Measurements from ENCODE around the gene NECAB3.
A peak's percentile ranks its signal among the peaks of the same experiment; 100 is the strongest.
"Not testable (repeated sequence)": the region's sequence is repeated elsewhere in the genome, so short reads cannot be mapped to it uniquely, and the experiment has no call there.

NECAB3 gene

DNA sequence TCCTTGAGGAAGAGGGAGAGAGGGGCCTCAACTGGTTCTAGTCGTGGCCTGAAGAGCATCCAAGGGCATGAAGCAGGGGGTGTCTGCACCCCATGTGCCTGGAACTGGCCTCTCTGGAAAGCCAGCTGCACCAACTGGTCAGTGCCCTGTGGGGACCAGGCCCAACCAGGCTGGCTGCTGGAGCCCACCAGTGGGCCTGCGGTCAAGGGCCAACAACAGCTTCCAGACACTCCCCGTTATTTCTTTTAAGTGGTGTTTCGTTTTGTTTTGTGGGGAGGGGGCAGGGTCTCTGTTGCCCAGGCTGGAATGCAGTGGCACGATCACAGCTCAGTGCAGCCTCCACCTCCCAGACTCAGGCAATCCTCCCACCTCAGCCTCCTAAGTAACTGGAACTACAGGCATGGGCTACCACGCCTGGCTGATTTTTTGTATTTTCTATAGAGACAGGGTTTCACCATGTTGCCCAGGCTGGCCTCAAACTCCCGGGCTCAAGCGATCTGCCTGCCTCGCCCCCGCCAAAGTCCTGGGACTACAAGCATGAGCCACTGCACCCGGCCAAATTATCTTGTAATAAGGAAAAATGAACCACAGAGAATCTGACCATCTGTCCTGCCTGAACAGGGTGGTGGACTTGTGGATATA, 24.0 kb downstream of the NECAB3 start:
- no peak for DNase-seq (ENCODE audit: low spot score)

DNA sequence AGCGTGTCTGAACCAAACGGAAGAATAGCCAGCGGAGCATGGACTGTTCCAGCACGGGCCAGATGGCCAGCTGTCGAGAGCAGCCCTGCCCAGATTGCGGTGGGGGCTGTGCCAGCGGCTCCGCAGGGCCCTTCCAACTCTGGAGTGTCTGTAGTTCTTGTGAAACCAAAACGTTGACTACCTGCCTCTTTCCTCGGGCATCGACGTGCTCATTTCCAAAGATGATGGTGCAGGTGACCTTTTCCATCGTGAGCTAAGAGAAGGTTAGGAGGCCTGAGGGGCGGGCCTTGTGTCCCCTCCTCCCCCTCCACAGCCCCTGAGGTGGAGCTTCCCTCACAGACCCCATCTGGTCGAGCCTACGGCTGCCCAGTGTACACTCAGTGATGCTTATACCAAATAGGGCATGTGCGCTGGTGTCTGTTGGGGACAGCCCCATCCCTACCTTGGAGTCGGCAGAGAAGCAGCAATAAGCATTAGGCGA, 25.0 kb downstream of the NECAB3 start:
- no peak for DNase-seq (ENCODE audit: low spot score)

DNA sequence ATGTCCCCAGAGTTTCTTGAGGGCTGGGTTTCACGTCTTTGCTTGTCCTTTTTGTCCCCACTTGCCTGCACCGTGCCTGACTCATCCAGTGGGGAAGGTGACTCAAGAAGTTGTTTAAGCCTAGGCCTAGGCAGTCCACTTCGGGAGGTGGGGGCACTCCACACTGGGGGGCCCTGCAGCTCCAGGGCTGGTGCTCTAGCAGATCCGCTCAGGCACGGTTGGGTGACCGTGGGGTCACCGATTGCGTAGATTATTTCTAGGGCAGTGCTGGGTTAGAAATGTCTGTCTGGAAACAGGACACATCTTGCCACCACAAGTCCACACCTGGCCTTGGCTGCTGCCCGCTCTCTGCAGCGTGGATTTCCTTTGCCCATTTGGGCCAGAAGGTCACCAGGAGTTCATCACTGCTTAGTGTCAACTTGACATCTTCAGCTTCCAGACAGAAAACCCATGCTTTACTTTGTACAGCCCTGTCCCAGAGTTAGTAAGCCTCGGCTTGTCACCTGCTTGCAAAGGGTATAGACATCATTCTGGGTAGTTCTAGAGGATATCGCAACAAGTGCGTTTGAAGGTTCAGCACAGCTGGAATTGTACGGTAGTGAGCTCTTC, 25.7 kb downstream of the NECAB3 start:
- no peak for DNase-seq (ENCODE audit: low spot score)

DNA sequence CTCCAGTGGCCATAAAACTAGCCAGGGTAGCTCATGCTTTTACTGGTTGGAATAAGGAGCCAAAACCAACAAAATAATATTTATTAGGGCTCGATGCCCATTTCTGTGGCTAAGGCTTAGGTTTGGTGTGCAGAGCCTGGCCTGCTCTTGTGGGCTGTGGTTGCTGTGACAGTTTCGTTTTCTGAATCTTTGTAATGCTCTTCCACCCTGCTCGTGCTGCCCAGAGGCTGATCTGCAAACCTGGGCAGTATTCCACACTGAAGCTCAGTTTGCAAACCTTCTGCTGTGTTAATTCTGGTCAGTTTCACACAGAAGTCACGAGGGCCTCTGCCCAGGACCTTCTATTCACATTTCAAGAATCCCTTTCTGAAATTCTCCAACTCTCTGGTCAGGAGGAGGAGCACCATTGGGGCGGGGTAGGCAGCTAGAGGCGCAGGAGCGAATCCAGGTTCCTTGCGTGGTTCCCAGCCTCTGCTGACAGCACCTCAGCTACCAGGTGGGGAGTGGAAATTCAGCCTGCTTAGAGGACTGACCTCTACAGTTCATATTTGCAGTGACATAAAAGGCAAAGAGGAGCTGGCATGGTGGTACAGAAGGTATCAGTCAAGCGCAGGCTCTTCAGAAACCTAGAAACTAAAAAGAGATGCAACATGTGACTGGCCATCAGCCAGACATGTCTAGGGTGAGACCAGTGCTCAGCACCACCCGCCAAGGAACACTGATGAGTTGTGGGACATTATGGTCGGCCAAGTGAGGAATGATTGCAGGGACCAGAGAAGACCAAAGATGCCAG, 26.4 kb downstream of the NECAB3 start:
- no peak for DNase-seq (ENCODE audit: low spot score)

DNA sequence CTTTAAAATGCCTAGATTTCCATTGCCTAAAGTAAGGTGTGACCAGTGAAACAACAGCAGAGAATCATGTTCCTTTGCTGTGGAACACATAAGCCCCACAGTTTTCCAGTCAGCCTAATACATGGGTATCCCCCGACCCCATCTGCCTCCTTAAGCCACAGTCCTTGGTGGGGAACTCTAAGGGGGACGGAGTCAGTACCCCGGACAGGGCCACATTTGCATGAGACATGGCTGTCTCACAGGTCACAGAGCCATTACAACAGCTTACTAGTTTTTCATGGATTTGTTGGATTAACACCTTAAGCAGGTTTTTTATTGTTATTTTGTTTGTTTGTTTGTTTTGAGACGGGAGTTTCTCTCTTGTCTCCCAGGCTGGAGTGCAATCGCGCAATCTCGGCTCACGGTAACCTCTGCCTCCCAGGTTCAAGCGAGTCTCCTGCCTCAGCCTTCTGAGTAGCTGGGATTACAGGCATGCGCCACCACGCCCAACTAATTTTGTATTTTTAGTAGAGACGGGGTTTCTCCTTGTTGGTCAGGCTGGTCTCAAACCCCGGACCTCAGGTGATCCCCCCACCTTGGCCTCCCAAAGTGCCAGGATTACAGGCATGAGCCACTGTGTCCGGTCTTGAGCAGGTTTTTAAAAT, 27.1 kb downstream of the NECAB3 start:
- not testable (repeated sequence) for DNase-seq (ENCODE audit: low spot score)

DNA sequence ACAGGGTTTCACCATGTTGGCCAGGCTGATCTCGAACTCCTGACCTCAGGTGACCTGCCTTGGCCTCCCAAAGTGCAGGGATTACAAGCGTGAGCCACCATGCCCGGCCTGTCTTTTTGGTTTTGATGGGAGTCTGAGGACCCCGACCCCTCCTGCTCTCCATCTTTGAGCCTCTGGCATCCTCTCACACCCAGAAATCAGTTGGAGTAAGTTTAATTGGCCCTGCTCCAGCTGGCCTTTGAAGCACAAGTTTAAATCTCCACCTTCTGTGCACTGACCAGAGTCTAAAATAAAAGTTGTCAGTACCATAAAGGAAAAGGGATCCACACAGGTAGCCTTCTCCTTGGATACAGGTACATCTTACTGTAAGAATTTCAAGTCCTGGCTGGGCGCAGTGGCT, 28.0 kb downstream of the NECAB3 start:
- DNase-seq (ENCODE audit: low spot score), result no peak

DNA sequence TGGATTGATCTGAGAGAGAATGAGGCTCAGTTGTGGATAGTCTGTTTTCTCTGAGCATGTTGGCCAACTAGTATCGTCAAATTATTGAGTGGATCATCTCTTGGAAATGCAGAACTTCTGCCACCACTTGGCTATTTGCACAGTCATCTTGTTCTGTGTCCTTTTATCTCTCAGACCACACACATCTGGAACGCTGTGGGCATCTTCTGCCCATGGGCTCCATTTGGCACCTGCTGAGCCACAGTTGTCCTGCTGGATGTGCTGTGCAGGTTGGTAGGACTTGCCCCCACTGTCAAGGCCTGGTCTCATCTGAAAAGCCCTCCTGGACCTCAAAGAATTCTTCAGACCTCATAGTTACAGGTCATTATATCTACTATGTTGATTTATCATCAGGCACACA, 28.8 kb downstream of the NECAB3 start:
- no peak for DNase-seq (ENCODE audit: low spot score)

DNA sequence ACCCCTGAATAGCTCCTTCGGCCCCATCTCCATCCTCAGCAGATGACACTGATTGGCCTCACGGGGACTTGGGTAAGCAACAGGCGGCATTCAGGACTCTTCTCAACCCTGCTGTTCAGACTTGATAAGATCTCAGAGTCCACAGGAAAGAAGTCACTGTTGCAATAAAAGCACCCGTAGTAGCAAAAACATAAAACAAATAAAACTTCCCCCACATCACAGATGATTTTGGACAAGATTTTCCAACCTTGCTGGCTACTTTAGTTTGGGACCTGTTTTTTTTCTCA, 29.2 kb downstream of the NECAB3 start:
- no peak for DNase-seq (ENCODE audit: low spot score)

DNA sequence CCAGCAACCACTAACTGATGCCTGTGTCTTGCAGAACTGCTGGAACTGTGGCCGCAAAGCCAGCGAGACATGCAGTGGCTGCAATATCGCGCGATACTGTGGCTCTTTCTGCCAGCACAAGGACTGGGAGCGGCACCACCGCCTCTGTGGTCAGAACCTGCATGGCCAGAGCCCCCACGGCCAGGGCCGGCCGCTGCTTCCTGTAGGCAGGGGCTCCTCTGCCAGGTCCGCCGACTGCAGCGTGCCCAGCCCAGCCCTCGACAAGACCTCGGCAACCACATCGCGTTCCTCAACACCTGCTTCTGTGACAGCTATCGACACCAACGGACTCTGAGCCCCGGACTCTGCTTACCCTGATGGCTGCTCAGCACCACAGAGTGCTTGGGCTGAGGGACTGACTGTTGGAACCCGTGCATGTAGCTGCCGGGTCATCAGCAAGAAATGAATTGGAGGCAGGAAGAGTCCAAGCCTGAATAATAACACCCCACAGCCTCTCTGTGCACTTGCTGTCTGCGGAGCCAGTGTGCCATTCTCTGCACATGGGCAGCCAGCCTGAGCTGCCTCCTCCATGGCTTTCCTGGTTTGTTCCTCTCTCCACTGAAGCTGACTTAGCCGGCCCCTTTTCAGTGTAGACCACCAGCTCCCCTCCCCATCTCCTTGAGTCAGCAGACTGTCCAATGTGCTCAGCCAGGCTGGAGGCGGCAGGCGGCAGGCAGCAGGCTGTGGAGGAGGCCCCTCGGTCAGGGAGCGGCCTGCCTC, 29.7 kb downstream of the NECAB3 start:
- no peak for DNase-seq (ENCODE audit: low spot score)

DNA sequence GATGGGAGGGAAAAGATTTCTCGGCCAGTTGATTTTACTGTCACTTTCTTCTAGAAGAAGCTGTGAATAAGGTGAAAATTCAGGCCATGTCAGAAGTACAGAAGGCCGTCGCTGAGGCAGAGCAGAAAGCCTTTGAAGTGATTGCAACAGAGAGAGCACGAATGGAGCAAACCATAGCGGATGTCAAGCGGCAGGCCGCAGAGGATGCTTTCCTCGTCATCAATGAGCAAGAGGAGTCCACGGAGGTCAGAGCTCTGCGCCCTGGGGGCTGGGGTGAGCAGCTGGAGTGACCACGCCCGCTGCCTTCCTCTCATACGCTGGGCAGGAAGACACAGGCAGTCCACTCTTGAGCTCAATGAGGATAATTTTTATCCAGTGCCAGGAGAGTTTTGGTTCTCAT, 33.9 kb downstream of the NECAB3 start:
- no peak for DNase-seq (ENCODE audit: low spot score)

DNA sequence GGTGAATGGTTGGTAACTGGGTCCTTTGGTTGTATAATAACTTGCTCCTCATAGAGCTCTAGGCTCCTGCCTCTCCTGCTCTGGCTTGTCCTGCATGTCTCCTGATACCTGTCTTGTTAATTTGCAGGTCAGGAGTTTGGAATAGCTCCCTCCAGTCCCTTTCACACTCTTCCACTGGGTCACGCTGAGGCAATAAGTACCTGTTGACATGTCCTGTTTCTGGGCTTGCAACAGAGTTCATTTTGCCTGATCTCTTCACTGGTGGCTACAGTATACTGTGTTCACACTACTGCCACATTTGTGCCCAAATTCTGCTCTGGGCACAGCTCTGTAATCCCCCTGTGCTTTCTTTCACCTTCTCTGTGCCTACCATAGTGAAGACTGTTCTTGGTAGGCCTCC, 37.5 kb downstream of the NECAB3 start:
- DNase-seq (ENCODE audit: low spot score), result peak; percentile 16

DNA sequence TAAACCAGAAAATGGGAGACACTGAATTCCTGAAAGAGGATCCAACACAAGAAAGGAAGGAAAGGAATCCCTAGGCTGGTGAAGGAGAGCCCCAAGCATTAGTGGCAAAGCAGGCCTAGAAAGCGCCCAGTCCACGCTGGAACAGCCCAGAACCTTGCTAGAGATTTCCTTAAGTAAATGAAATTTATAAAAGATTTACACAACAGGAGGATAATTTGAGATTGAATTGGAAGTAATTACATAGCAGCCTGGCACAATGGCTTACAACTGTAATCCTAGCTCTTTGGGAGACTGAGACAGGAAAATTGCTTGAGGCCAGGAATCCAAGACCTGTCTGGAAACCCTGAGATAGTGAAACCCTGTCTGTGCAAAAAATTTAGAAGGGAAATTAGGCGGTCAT, 38.9 kb downstream of the NECAB3 start:
- DNase-seq (ENCODE audit: low spot score), result no peak

DNA sequence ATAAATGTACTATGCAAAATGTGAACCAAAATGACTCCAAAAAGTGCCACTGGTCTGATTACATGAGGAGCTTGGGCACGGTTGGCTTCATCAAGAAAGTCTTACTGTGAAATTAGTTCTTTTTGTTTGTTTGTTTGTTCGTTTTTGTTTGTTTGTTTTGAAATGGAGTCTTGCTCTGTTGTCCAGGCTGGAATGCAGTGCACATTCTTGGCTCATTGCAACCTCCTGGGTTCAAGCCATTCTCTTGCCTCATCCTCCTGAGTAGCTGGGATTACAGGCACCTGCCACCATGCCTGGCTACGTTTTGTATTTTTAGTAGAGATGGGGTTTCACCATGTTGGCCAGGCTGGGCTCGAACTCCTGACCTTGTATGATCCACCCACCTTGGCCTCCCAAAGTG, 42.3 kb downstream of the NECAB3 start:
- not testable (repeated sequence) for DNase-seq (ENCODE audit: low spot score)

DNA sequence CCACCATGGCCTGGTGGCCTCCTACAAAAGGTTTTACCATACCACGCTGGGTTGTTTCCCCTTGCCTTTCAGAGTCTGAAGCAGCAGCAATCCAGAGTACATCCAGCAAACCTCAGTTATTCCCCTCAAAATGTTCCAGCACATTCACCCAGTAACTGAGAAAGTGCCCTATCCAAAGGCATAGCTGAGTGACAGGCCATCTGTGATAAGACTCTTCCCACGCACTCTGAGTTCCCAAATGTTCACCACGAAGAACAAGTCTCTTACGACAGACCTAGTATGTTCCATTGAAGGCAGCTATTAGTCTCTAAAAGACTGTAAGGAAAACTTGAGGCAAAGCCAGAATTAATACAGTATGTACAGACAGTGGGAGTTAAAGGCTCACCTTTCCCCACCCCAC, 43.7 kb downstream of the NECAB3 start:
- no peak for DNase-seq (ENCODE audit: low spot score)

DNA sequence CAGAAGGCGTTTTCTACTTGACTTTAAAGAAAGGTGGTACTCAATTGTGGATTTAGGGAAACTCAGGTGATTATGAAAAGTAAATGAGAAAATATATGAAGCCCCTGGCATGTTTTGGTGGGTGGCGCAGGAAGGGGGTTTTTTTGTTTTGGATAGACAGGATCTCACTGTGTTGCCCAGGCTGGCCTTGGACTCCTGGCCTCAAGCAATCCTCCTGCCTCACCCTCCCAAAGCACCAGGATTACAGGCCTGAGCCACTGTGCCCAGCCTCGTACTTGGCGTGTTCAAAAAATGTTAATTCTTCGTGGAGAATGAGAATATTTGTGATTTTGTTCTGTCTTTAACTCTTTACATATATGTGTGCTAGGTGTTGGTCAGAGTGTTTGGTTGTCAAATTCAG, 44.2 kb downstream of the NECAB3 start:
- no peak for DNase-seq (ENCODE audit: low spot score)

DNA sequence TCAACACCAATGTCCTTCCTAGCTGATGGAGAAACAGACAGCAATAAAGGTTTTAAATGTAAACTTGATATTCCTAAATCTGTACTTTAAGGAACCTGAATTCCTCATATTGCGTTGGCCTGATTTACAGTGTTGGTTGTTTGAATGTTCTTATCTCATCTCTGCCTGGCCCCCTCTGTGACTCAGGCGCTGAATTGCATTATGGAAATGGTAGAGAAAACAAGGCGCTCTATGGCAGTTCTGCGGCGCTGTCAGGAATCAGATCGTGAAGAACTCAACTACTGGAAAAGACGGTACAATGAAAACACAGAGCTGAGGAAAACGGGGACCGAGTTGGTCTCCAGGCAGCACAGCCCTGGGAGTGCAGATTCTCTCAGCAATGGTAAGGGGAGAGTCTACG, 44.7 kb downstream of the NECAB3 start:
- no peak for DNase-seq (ENCODE audit: low spot score)

DNA sequence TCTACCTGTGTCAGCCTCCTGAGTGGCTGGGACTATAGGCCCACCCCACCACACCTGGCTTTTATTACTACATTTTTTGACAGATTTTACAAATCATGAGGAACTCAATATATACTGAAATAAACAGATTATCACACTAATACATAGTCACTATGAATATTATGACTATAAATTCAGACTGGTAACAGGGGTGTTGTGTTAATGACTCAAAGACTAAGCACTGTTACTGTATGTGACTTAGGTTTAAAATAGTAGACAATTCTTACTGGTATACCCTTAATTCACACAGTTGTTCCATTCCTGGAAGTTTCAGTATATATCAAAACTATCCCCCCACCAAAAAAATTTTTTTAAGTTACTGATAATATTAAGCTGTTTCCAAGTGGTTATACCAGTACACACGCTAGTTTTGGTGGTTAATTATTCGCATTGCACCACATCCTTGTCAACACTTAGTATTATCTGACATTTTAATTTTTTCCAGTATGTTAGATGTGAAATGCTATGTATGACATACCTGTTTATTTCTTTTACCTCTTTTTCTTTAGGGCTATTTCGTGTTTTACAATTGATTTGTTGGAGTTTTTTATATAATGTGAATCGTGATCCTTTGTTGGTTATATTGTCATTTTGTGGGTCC, 46.5 kb downstream of the NECAB3 start:
- DNase-seq (ENCODE audit: low spot score), result no peak

DNA sequence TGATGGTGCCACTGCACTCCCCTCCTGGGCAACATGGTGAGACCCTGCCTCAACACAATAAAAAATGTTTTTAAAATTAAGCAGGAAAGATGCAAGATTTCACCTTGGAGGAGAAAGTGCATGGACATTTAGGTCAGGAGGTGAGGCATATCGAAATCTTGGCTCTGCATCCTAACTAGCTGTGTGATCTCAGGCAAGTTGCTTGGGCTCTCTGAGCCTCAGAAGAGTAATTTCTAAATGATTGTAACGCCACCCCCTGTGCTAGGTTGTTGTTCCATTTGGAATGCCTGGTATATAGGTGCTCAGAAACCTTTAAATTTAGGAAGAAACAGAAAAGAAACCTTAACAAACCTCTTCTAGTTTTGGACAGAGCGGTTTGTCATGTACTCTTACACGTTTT, 48.0 kb downstream of the NECAB3 start:
- no peak for DNase-seq (ENCODE audit: low spot score)

DNA sequence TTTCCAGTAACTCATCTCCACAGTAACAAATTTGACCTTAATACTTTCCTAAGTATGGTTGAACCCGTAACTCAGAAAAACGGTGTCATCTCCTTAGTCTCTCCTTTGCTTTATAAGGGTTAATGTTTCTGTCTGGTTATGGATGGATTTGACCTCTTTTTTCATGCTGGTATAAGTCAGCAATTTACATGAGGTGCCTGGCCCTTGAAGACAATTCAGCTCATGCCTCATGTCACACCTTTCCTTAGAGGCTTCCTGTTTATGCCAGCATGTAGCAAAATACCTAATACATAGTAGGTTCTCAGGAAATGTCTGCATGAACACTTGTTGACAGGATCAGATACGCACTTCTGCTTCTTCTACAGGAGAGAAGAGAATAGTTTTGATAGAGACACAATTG, 49.8 kb downstream of the NECAB3 start:
- DNase-seq (ENCODE audit: low spot score), result no peak

DNA sequence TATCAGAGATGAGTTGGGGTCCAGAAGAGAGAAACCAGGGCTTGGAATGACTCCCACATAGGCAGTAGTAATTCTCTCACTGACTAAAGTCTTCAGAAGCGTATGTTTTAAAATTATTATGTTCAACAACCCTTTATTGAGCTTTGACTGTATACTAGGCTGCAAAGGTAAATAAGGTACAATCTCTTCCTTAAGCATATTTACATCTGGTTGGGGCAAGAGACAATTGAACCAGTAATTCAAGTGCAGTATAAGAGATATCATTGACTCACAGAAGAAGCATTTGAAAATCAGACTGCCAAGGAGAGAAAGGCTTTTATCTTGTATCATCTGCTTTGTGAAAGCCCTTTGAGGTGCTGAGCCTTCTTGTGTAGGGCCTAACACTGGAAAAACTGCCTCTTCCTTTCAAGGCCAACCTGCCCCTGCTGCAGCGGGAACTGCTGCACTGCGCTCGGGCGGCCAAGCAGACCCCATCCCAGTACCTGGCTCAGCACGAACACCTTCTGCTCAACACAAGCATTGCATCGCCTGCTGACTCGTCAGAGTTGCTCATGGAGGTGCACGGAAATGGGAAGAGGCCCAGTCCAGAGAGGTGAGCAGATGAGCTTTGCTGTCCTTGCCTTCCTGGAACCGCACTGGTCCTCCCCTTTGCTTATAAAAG, 51.4 kb downstream of the NECAB3 start:
- DNase-seq (ENCODE audit: low spot score), result no peak

DNA sequence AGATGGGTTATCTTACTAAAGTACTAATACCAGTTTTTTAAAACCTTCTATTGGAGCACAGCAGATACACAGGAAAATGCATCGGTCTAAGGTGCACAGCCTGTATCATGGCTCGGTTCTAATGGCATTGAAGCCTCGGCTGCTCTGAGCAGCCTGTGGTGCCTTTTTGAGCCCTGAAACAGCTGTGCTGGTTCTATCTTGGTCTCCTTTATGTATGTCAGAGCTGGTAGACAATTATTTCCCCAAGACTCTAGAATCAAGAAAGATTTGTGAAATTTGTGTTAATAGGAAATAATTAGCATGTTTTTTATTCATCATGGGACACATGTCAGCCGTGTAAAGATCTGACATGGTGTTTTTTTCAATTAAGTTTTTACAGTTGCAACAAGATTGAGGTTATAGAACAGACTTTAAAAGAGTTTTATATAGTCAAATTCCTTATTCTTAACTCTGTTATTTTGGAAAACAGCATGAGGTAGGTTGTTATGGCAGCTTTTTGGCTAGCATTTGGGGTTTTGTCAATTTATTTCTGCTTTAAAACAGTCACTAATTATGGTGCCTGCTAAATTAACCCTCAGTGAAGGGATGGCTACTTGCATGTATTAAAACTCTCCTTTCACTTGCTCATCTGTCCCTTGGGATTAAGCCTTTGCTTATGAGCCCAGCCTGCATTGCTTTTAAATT, 52.4 kb downstream of the NECAB3 start:
- no peak for DNase-seq (ENCODE audit: low spot score)

Measured in ecto neural progenitor cell (in vitro differentiated cells).